GM21390 (cell line): ENCODE measurements around the gene SHANK3.

Source experiments
- ATAC-seq: cut with Tn5 transposase; IDR thresholded peaks from one replicate; pipeline ENCODE4 v1.9.1; 2021; ENCODE audit not compliant: unreplicated experiment

The SHANK3 gene

GRCh38 chr22:50677493-50678217, 5.0 kb downstream of the SHANK3 start:
- no peak for ATAC-seq

DNA sequence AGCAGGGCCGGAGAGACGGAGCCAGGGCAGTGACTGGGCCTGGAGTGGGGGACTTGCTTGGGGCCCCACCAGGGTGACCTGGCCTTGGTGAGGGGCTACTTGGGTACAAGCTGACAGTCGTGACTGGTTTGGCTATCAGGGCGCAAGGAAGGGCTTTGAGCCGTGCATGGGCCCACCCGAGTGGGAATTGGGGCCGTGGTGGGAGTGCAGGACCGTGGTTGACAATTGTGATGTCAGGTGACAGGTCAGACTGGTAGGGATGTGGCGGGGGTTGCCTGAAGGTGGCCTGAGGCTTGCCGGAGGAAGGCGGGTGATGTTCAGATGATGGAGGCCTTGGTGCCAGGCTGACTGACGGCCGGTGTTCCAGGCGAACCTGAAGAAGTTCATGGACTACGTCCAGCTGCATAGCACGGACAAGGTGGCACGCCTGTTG, 5.6 kb downstream of the SHANK3 start:
- no peak for ATAC-seq

DNA sequence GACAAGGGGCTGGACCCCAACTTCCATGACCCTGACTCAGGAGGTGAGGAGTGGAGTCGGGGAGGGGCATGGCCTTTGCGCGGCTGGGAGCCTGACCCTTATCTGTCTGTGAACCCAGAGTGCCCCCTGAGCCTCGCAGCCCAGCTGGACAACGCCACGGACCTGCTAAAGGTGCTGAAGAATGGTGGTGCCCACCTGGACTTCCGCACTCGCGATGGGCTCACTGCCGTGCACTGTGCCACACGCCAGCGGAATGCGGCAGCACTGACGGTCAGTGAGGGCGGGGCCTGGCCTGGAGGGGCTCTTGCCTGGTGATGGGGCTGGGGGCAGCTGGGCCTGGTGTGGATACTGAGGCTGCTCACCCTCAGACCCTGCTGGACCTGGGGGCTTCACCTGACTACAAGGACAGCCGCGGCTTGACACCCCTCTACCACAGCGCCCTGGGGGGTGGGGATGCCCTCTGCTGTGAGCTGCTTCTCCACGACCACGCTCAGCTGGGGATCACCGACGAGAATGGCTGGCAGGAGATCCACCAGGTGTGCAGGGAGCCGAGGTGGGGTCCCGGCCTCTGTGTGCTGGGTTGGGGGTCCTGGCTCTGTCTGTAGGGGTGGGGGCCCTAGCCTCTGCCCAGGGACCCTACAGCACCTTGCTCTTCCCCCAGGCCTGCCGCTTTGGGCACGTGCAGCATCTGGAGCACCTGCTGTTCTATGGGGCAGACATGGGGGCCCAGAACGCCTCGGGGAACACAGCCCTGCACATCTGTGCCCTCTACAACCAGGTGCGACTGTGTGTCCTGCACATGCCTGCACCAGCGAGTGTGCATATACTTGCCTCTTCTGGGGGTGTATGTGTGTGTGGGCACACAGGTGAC, 6.3 kb downstream of the SHANK3 start:
- no peak for ATAC-seq

GRCh38 chr22:50683086-50683993, 10.7 kb downstream of the SHANK3 start:
- no peak for ATAC-seq

DNA sequence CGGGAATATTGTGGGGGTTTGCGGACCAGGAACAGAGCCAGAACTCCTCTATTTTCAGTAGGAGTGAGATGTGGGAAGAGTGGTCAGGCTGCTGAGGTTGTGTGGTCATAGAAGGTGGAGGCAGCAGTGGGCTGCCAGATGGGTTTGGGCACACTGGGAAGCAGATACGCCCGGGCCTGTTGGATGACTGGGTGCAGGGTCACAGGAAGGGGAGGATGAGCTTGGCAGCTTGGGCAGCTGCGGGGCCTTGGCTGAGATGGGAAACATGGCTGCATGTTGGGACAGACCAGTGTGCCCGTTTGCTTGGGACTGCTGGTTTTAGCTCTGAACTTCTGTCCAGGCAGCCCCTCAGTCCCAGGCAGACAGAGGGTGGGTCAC, 11.4 kb downstream of the SHANK3 start:
- ATAC-seq: no peak

DNA sequence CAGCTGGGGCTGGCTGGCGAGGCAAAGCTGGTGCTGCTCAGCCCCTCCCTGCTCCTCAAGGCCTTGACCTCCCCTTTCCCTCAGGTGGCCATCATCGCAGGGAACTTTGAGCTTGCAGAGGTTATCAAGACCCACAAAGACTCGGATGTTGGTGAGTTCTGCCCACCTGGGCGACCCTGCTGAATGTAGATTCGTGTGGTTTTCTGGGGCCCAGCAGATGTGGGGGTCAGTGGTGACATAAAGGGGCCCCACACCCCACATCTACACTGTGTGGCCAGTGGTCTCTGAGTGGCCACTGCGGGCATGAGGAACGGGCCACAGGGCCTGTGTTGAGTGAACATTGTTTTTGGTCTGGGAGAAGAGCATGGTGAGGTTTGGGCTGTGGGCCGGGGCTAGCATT, 11.9 kb downstream of the SHANK3 start:
- ATAC-seq: no peak

GRCh38 chr22:50684986-50685385, 12.4 kb downstream of the SHANK3 start:
- no peak for ATAC-seq

GRCh38 chr22:50686794-50687193, 14.2 kb downstream of the SHANK3 start:
- no peak for ATAC-seq

DNA sequence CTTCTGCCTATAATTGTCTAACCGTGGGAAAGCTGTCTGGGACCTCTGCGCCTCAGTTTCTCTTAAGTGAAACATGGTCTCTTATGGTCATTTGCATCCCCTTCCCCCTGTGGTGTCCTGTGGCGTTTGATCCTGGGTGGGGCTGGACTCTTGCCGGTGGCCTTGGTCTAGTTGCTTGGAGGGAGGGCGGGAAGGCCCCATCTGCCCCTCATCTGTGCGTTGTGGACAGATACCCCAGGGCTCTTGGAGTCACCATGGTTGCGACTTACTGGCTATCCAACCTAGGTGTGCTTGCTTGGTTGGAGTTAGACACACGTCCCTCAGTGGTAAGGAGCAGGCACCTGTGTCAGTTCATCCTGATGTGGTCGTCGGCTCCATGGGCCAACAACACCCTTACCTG, 15.2 kb downstream of the SHANK3 start:
- no peak for ATAC-seq

DNA sequence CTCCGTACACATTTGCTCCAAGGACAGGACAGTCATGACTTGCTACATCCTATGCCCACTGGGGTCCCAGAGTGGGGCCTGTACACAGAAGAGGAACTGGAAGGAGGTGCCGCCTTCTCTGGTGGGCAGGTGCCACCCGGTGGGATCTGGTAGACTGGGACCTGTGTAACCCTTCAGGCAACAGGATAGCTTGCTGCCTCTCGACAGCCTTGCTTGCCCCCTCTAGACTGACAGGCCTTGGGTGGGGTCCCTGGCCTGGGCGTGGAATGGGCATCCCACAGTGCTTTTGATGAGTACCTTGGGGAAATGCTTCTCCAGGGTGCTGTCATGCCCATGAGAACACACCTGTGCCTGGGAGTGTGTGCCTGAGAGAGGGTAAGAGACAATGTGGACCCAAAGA, 15.8 kb downstream of the SHANK3 start:
- no peak for ATAC-seq

- no peak for ATAC-seq
These were observed 18.9 kb downstream of the SHANK3 start for GRCh38 chr22:50691521-50691920.

DNA sequence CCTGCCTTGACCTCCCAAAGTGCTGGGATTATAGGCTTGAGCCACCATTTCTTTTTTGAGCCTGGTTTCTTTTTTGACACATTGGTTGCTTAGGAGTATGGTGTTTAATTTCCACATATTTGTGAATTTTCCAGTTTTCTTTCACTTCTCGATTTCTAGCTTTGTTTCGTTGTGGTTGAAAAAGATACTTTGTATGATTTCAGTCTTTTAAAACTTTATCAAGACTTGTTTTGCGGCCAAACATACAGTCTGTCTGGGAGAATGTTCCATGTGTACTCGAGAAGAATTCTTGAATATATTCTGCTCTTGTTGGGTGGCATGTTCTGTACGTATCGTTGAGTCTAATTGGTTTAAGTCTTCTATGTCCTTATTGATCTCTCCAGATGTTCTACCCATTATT, 20.8 kb downstream of the SHANK3 start:
- ATAC-seq: no peak

GRCh38 chr22:50694099-50694605, 21.5 kb downstream of the SHANK3 start:
- ATAC-seq: no peak

GRCh38 chr22:50694766-50695420, 22.3 kb downstream of the SHANK3 start:
- no peak for ATAC-seq

GRCh38 chr22:50695421-50696250, 23.0 kb downstream of the SHANK3 start:
- ATAC-seq: no peak

GRCh38 chr22:50696251-50696798, 23.7 kb downstream of the SHANK3 start:
- ATAC-seq: no peak

- no peak for ATAC-seq
These were observed 24.4 kb downstream of the SHANK3 start for GRCh38 chr22:50696799-50697561.

DNA sequence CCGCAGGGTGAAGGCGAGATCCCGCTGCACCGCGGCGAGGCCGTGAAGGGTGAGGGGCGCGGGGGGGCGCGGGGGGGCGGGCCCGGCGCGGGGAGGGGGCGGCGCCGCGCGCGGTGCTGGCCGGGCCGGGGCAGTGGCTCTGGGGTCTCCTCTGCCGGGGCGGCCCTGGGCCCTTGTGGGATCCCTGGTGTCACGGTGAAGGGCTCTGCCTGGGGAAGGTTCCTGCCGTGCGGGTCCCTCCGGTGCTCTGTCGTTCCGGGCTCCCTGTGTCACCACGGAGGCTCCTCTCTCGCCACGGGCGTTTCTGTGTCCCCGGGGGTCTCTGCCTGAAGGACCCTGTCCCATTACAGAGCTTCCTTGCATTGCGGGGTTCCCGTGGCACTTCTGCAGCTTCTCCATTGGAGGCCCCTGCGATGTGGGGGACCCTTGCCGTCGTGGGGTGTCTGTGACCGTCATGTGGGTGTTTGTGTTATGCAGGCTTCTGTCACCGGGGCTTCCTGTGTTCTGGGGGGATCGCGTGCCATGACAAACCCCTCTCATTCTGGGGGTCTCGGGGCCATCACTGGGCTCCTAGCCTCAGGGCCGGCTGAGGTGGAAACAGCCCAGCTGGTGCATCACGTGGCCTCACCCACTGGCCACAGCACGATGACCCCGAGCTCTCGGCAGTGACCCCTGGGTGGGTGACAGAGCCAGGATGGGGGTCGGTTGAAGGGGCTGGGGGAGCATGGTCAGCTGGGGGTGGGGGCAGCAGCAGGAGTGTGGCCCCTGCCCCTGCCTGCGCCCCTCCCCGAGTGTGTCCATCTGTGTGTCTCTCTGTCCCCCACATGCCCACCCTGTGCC, 25.3 kb downstream of the SHANK3 start:
- ATAC-seq: no peak
